ENCODE results near the gene PDE5A. TPM values are rescaled to one million over a fixed set of nuclear protein-coding genes. Genes with fewer than 3 reads are reported as not detected.
"Not testable (repeated sequence)": the region's sequence is repeated elsewhere in the genome, so short reads cannot be mapped to it uniquely, and the experiment has no call there.

PDE5A gene
- polyA plus RNA-seq, 1 of the 3 experiments (the other 2 are of a cell fraction), result 6.4 TPM

DNA sequence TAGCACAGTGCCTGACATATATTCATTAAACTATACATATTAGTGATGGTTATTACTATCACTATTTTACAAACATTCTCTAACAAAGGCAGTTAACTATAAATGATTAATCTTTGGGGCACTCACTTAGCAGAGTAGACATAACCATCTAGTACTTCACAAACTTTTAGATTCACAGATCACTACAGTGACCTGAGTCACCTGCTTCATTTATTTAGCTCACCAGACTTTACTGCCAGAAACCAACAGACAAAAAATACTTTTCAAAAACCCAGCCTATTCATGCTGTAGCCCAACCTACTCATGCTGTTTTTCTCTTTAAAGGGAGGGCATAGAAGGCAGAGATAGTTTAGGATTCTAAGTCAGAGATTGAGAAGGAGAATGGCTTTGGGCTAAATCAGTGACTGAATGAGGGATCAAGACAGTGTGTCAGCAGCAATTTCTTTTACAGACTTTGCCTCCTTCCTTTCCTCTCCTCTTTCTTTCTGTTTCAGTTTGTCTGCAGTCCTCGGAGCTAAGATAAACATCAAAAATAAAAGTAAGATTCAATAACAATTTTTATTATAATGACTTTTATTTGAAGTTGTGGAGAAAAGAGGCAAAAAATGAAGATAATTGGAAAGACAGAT lies 34.7 kb upstream of the PDE5A start (continued):
- TF ChIP-seq EZH2phosphoT487 (IDR thresholded peaks at IDR 0.05; ENCODE audit: borderline replicate concordance, low read depth) (no peak), ELF1 (IDR thresholded peaks at IDR 0.05) (no peak), RAD21 (IDR thresholded peaks at IDR 0.05; ENCODE audit: low read length) (no peak), POLR2AphosphoS5 (IDR thresholded peaks at IDR 0.05; ENCODE audit: low read depth, low read length) (no peak)

DNA sequence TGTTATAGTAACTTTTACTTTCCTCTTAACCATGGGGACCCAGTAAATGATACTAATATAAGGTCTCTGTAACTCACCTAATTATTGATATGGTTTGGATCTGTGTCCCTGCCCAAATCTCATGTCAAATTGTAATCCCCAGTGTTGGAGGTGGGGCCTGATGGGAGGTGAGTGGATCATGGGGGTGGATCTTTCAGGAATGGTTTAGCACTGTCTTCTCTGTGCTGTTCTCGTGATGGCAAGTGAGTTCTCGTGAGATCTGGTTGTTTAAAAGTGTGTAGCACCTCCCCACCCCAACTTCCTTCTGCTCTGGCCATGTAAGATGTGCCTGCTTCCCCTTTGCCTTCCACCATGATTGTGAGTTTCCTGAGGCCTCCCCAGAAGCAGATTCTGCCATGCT lies 34.0 kb upstream of the PDE5A start:
- H3K79me2 ChIP-seq (ENCODE audit: insufficient read depth); POLR2A ChIA-PET; H3K4me3 ChIP-seq (ENCODE audit: low read depth in 2 of 2, low read length in 1 of 2); H3K27ac ChIP-seq (ENCODE audit: low read depth in 2 of 2, low read length in 1 of 2); DNase-seq; H3K9me2 ChIP-seq; H3K9me3 ChIP-seq; H3K4me1 ChIP-seq (ENCODE audit: control insufficient read depth in 1 of 2, insufficient read depth in 2 of 2, low read depth in 1 of 2, low read length in 1 of 2); H2AFZ ChIP-seq (ENCODE audit: low read depth); H3K9ac ChIP-seq; H3K4me2 ChIP-seq; H3K36me3 ChIP-seq (replicated peaks in 1 of 2; ENCODE audit: control insufficient read depth in 1 of 2, insufficient read depth in 2 of 2, low read length in 1 of 2); H3F3A ChIP-seq (replicated peaks; ENCODE audit: insufficient read depth); H3K27me3 ChIP-seq (ENCODE audit: insufficient read depth); H4K20me1 ChIP-seq (ENCODE audit: insufficient read depth): not testable (repeated sequence)
- 72% methylated on average over 2 of the region's 2 CpGs for WGBS (ENCODE audit: low lambda C conversion rate)
- CTCF ChIA-PET, result interaction anchor here (1.6 kb wide), 1 partner anchor 34 kb away, joined by 5 read pairs; the partner anchor contains the start of gene PDE5A

DNA sequence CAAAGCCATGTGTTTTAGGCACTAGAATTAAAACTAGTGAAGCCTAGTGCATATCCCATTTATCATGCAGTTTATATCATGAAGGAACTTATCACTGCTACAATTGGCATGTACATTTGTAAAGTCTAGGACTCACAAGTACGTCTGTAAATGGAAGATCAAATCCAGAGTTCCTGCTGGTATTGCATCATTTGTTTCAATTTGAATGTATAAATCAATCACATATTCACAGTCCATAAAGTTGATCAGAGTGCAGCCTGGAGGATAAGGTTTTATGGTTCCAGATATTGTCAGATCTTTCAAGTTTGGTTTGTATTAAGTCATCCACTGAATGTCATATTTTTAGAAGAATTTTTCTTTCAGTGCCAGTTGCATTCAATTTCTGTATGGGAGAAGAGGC lies 32.6 kb upstream of the PDE5A start:
- Histone ChIP-seq H3K27me3 (ENCODE audit: insufficient read depth) (no peaks in the 10 kb centered on the region), H3K9me2 (no peaks in the 10 kb centered on the region), H3K9ac (no peak overlapping the region), H2AFZ (ENCODE audit: low read depth) (no peak overlapping the region), H3K4me3 (ENCODE audit: low read depth in 2 of 2, low read length in 1 of 2) (no peak overlapping the region), H3F3A (replicated peaks; ENCODE audit: insufficient read depth) (no peaks in the 10 kb centered on the region), H4K20me1 (ENCODE audit: insufficient read depth) (no peaks in the 10 kb centered on the region), H3K9me3 (no peaks in the 10 kb centered on the region), H3K4me2 (no peak overlapping the region), H3K27ac (ENCODE audit: low read depth in 2 of 2, low read length in 1 of 2) (no peak overlapping the region), H3K79me2 (ENCODE audit: insufficient read depth) (no peaks in the 10 kb centered on the region), H3K36me3 (replicated peaks in 1 of 2; ENCODE audit: control insufficient read depth in 1 of 2, insufficient read depth in 2 of 2, low read length in 1 of 2) (no peaks in the 10 kb centered on the region), H3K4me1 (ENCODE audit: control insufficient read depth in 1 of 2, insufficient read depth in 2 of 2, low read depth in 1 of 2, low read length in 1 of 2) (peaks cover 2 to 4% of the 10 kb centered on the region in 2 experiments; a peak in 3 of 4 replicates)
- 24% methylated on average over 1 of the region's 1 CpG for WGBS (ENCODE audit: low lambda C conversion rate)
- DNase-seq, result no peak
- ChIA-PET CTCF (interaction anchor here (0.8 kb wide), 1 partner anchor 11 kb away, joined by 3 read pairs; no protein-coding TSS in a partner anchor), POLR2A (no interaction called here)
- no peak for TF ChIP-seq FOSL2 (IDR thresholded peaks at IDR 0.05; ENCODE audit: borderline replicate concordance, low read depth)
- no peak for TF ChIP-seq FOXJ3 (CRISPR knock-in tag; IDR thresholded peaks at IDR 0.05)
- TF ChIP-seq, protein P1, sequence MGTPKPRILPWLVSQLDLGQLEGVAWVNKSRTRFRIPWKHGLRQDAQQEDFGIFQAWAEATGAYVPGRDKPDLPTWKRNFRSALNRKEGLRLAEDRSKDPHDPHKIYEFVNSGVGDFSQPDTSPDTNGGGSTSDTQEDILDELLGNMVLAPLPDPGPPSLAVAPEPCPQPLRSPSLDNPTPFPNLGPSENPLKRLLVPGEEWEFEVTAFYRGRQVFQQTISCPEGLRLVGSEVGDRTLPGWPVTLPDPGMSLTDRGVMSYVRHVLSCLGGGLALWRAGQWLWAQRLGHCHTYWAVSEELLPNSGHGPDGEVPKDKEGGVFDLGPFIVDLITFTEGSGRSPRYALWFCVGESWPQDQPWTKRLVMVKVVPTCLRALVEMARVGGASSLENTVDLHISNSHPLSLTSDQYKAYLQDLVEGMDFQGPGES (IDR thresholded peaks at IDR 0.05; ENCODE audit: low read depth, low read length), result no peak
- TF ChIP-seq TAF1 (IDR thresholded peaks at IDR 0.05; ENCODE audit: borderline replicate concordance, low read depth, low read length), result no peak
- TF ChIP-seq EZH2phosphoT487 (IDR thresholded peaks at IDR 0.05; ENCODE audit: borderline replicate concordance, low read depth), result no peak
- TF ChIP-seq, protein P2, sequence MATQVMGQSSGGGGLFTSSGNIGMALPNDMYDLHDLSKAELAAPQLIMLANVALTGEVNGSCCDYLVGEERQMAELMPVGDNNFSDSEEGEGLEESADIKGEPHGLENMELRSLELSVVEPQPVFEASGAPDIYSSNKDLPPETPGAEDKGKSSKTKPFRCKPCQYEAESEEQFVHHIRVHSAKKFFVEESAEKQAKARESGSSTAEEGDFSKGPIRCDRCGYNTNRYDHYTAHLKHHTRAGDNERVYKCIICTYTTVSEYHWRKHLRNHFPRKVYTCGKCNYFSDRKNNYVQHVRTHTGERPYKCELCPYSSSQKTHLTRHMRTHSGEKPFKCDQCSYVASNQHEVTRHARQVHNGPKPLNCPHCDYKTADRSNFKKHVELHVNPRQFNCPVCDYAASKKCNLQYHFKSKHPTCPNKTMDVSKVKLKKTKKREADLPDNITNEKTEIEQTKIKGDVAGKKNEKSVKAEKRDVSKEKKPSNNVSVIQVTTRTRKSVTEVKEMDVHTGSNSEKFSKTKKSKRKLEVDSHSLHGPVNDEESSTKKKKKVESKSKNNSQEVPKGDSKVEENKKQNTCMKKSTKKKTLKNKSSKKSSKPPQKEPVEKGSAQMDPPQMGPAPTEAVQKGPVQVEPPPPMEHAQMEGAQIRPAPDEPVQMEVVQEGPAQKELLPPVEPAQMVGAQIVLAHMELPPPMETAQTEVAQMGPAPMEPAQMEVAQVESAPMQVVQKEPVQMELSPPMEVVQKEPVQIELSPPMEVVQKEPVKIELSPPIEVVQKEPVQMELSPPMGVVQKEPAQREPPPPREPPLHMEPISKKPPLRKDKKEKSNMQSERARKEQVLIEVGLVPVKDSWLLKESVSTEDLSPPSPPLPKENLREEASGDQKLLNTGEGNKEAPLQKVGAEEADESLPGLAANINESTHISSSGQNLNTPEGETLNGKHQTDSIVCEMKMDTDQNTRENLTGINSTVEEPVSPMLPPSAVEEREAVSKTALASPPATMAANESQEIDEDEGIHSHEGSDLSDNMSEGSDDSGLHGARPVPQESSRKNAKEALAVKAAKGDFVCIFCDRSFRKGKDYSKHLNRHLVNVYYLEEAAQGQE (IDR thresholded peaks at IDR 0.05; ENCODE audit: low read depth, low read length), result no peak
- TF ChIP-seq MEF2A (IDR thresholded peaks at IDR 0.05; ENCODE audit: borderline replicate concordance, low read depth), result no peak
- no peak for TF ChIP-seq JUND (IDR thresholded peaks at IDR 0.05)
- no peak for TF ChIP-seq POLR2AphosphoS5 (IDR thresholded peaks at IDR 0.05; ENCODE audit: low read depth, low read length)
- TF ChIP-seq SMC3 (IDR thresholded peaks at IDR 0.05; ENCODE audit: low read depth, low read length), result no peak
- TF ChIP-seq, protein P3, sequence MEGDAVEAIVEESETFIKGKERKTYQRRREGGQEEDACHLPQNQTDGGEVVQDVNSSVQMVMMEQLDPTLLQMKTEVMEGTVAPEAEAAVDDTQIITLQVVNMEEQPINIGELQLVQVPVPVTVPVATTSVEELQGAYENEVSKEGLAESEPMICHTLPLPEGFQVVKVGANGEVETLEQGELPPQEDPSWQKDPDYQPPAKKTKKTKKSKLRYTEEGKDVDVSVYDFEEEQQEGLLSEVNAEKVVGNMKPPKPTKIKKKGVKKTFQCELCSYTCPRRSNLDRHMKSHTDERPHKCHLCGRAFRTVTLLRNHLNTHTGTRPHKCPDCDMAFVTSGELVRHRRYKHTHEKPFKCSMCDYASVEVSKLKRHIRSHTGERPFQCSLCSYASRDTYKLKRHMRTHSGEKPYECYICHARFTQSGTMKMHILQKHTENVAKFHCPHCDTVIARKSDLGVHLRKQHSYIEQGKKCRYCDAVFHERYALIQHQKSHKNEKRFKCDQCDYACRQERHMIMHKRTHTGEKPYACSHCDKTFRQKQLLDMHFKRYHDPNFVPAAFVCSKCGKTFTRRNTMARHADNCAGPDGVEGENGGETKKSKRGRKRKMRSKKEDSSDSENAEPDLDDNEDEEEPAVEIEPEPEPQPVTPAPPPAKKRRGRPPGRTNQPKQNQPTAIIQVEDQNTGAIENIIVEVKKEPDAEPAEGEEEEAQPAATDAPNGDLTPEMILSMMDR (IDR thresholded peaks at IDR 0.05), result no peak
- TF ChIP-seq RAD21 (IDR thresholded peaks at IDR 0.05; ENCODE audit: low read length), result no peak
- TF ChIP-seq SIN3A (IDR thresholded peaks at IDR 0.05; ENCODE audit: borderline replicate concordance, low read depth, low read length), result no peak
- TF ChIP-seq, protein P4, sequence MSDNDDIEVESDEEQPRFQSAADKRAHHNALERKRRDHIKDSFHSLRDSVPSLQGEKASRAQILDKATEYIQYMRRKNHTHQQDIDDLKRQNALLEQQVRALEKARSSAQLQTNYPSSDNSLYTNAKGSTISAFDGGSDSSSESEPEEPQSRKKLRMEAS (IDR thresholded peaks at IDR 0.05; ENCODE audit: low read depth), result no peak

All from SK-N-SH (cell line).